Measurements from ENCODE around the gene GSTM2. TPM values are rescaled to one million over a fixed set of nuclear protein-coding genes. Genes with fewer than 3 reads are reported as not detected.

GSTM2 gene
- total and polyA plus RNA-seq, 7 donors = 4.9 to 139 (median 42.5) TPM

DNA sequence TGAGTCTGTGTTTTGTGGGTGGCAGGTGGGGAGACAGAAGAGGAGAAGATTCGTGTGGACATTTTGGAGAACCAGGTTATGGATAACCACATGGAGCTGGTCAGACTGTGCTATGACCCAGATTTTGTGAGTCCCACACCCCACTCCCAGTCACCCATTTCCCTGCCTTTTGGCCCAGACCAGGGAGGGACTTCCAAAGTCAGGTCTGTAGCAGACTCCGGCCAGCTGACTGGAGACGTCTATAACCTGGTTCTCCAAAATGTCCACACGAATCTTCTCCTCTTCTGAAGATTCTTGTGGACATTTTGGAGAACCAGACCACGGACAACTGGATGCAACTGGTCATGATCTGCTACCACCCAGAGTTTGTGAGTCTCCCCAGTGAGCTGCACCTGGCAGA, 45.8 kb downstream of the GSTM2 start:
- DNase-seq = no peak
- 93 to 94% methylated on average over 5 of the region's 5 CpGs for WGBS, 2 donors
- intact Hi-C loops (cut with DNase I) = no loop called here
- Histone ChIP-seq H3K4me3 (no peak overlapping the region), H3K9me3 (no peaks in the 10 kb centered on the region), H3K27ac (no peak overlapping the region), H3K4me1 (peaks cover 0 to under 1% (median 0%) of the 10 kb centered on the region in 4 donors), H3K36me3 (no peaks in the 10 kb centered on the region), H3K27me3 (peaks cover 0 to 4% (median 0%) of the 10 kb centered on the region in 3 donors)
- TF ChIP-seq, protein P1, sequence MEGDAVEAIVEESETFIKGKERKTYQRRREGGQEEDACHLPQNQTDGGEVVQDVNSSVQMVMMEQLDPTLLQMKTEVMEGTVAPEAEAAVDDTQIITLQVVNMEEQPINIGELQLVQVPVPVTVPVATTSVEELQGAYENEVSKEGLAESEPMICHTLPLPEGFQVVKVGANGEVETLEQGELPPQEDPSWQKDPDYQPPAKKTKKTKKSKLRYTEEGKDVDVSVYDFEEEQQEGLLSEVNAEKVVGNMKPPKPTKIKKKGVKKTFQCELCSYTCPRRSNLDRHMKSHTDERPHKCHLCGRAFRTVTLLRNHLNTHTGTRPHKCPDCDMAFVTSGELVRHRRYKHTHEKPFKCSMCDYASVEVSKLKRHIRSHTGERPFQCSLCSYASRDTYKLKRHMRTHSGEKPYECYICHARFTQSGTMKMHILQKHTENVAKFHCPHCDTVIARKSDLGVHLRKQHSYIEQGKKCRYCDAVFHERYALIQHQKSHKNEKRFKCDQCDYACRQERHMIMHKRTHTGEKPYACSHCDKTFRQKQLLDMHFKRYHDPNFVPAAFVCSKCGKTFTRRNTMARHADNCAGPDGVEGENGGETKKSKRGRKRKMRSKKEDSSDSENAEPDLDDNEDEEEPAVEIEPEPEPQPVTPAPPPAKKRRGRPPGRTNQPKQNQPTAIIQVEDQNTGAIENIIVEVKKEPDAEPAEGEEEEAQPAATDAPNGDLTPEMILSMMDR (IDR thresholded peaks at IDR 0.05) = no peak
- no peak for TF ChIP-seq POLR2A (IDR thresholded peaks at IDR 0.05)

GRCh38 chr1:109714661-109715372, 47.0 kb downstream of the GSTM2 start:
- intact Hi-C loops (cut with DNase I) = no loop called here
- no peak overlapping the region for H3K4me3 ChIP-seq
- no peak for DNase-seq

DNA sequence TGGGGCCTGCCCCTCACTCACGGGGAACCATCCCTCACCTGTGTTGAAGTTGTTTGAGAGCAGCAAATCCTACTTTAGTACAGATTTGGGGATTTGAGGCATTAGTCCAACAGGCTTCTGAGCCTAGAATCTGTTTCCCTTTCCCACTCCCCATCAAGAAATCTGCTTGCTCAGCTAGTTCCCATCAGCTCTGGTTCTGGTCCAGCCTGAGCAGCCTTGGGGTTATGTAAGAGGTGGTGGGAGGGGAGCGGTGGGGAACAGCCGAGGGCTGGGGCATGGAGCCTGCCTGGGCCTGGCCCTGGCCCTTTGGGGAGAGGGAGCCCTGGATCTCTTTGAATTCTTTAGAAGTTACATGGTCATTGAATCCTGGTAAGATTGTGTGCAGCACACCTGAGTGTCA, 48.3 kb downstream of the GSTM2 start:
- no peaks in the 10 kb centered on the region for H3K9me3 ChIP-seq
- peaks cover 0 to 4% (median 0%) of the 10 kb centered on the region in 3 donors for H3K27me3 ChIP-seq
- no peak overlapping the region for H3K27ac ChIP-seq
- WGBS, 2 donors = 94 to 96% methylated on average over 3 of the region's 3 CpGs
- intact Hi-C loops (cut with DNase I) = no loop called here
- peaks cover 0 to 11% (median 0%) of the 10 kb centered on the region in 4 donors for H3K4me1 ChIP-seq
- TF ChIP-seq, protein P1 (IDR thresholded peaks at IDR 0.05) = no peak
- TF ChIP-seq POLR2A (IDR thresholded peaks at IDR 0.05) (no peak), POLR2AphosphoS5 (IDR thresholded peaks at IDR 0.05) (no peak), EP300 (IDR thresholded peaks at IDR 0.05) (no peak)
- no peak overlapping the region for H3K4me3 ChIP-seq
- no peak for DNase-seq
- H3K36me3 ChIP-seq = no peaks in the 10 kb centered on the region

More at GRCh38 chr1:109714661-109715372, 47.0 kb downstream of the GSTM2 start:
- Histone ChIP-seq H3K27ac (no peak overlapping the region), H3K36me3 (no peaks in the 10 kb centered on the region), H3K27me3 (peaks cover 0 to 4% (median 0%) of the 10 kb centered on the region in 3 donors), H3K9me3 (no peaks in the 10 kb centered on the region), H3K4me1 (peaks cover 0 to 11% (median 0%) of the 10 kb centered on the region in 4 donors)
- WGBS, 2 donors = 88 to 94% methylated on average over 12 of the region's 12 CpGs
- no peak for TF ChIP-seq EP300 (IDR thresholded peaks at IDR 0.05)

DNA sequence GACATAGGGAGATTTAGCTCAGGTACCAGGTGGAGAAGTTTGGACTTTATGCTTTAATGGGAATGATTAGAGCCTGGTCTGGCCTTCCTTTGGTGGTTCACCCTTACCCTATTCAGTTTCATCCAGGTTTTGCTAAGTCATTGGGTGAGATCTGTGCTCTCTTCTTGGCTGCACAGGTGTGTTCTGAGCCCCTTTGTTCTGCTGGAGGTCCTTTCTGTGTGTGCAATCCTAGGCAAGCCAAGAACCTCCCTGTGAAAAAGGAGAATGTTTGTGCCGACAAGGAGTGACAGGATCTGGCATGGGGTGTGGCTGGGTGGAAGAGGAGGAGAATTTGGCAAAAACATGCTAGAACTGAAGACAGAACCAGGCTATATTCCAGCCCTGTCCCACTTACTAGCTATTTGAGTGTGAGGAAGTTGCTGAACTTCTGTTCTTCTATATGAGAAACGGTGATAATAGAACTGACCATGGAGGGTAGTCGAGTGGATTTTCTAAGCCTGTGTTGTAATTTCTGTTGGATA, 48.8 kb downstream of the GSTM2 start:
- no peak overlapping the region for H3K27ac ChIP-seq
- H3K9me3 ChIP-seq = no peaks in the 10 kb centered on the region
- TF ChIP-seq POLR2A (IDR thresholded peaks at IDR 0.05) (no peak), POLR2AphosphoS5 (IDR thresholded peaks at IDR 0.05) (no peak), EP300 (IDR thresholded peaks at IDR 0.05) (no peak)
- TF ChIP-seq, protein P1 (IDR thresholded peaks at IDR 0.05) = no peak
- H3K36me3 ChIP-seq = no peaks in the 10 kb centered on the region
- intact Hi-C loops (cut with DNase I) = no loop called here
- no peak for DNase-seq
- H3K4me3 ChIP-seq = no peak overlapping the region
- H3K4me1 ChIP-seq = peaks cover 0 to 11% (median 0%) of the 10 kb centered on the region in 4 donors
- WGBS, 2 donors = 76 to 78% methylated on average over 3 of the region's 3 CpGs
- peaks cover 0 to 4% (median 0%) of the 10 kb centered on the region in 3 donors for H3K27me3 ChIP-seq

DNA sequence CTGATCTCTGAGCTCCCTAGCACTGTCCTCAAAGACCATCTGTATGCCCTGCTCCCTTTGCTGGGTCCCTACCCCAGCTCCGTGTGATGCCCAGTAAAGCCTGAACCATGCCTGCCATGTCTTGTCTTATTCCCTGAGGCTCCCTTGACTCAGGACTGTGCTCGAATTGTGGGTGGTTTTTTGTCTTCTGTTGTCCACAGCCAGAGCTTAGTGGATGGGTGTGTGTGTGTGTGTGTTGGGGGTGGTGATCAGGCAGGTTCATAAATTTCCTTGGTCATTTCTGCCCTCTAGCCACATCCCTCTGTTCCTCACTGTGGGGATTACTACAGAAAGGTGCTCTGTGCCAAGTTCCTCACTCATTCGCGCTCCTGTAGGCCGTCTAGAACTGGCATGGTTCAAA, 49.9 kb downstream of the GSTM2 start:
- no peak overlapping the region for H3K27ac ChIP-seq
- 87 to 91% methylated on average over 5 of the region's 5 CpGs for WGBS, 2 donors
- TF ChIP-seq POLR2AphosphoS5 (IDR thresholded peaks at IDR 0.05) (no peak), POLR2A (IDR thresholded peaks at IDR 0.05) (no peak), EP300 (IDR thresholded peaks at IDR 0.05) (no peak)
- TF ChIP-seq, protein P1 (IDR thresholded peaks at IDR 0.05) = no peak
- no peak overlapping the region for H3K4me3 ChIP-seq
- no peaks in the 10 kb centered on the region for H3K36me3 ChIP-seq
- H3K27me3 ChIP-seq = no peaks in the 10 kb centered on the region
- no peaks in the 10 kb centered on the region for H3K9me3 ChIP-seq
- intact Hi-C loops (cut with DNase I) = no loop called here
- DNase-seq = no peak
- H3K4me1 ChIP-seq = peaks cover 0 to 11% (median under 1%) of the 10 kb centered on the region in 4 donors
